Measurements from ENCODE around the gene RNFT2. TPM values are rescaled to one million over a fixed set of nuclear protein-coding genes. Genes with fewer than 3 reads are reported as not detected.
A peak's percentile ranks its signal among the peaks of the same experiment; 100 is the strongest.
"Not testable (repeated sequence)": the region's sequence is repeated elsewhere in the genome, so short reads cannot be mapped to it uniquely, and the experiment has no call there.

The RNFT2 gene
- total RNA-seq, 1 donor from 2014 or later = 8.7 TPM

GRCh38 chr12:116813271-116814041, 75.3 kb downstream of the RNFT2 start:
- Mint-ChIP-seq H3K27ac (no peak overlapping the region), H3K27me3 (no peaks in the 10 kb centered on the region), H3K4me3 (no peak overlapping the region), H3K36me3 (ENCODE audit: low read depth) (no peaks in the 10 kb centered on the region), H3K4me1 (peaks cover 65% of the 10 kb centered on the region), H3K9me3 (no peaks in the 10 kb centered on the region)
- ChIA-PET POLR2A (no interaction called here), CTCF (no interaction called here)
- no peak for DNase-seq
- intact Hi-C loops (cut with micrococcal nuclease) = loop anchor here (10.0 kb wide), 1 partner anchor 1561 kb away; the partner anchor contains the start of genes SUDS3 and TAOK3
- no peak for TF ChIP-seq CTCF (IDR thresholded peaks at IDR 0.05)
- ATAC-seq (ENCODE audit: low read depth) = no peak

GRCh38 chr12:116814766-116815165, 76.7 kb downstream of the RNFT2 start:
- Mint-ChIP-seq H3K4me1 (peaks cover 73% of the 10 kb centered on the region), H3K27ac (peak overlapping the region; percentile 24)
- DNase-seq; CTCF ChIA-PET; H3K36me3 Mint-ChIP-seq (ENCODE audit: low read depth); ATAC-seq (ENCODE audit: low read depth); H3K4me3 Mint-ChIP-seq; H3K9me3 Mint-ChIP-seq; H3K27me3 Mint-ChIP-seq: not testable (repeated sequence)
- POLR2A ChIA-PET = interaction anchor here (0.6 to 0.7 kb wide), 3 partner anchors 12 to 97 kb away, joined by 3 to 4 read pairs (median 4); no protein-coding TSS in a partner anchor
- intact Hi-C loops (cut with micrococcal nuclease) = loop anchor here (5.0 to 10.0 kb wide), 2 partner anchors 373 to 1560 kb away; partner anchors contain the start of genes SUDS3 and TAOK3

GRCh38 chr12:116818341-116818856, 80.3 kb downstream of the RNFT2 start:
- DNase-seq (no peak), ATAC-seq (ENCODE audit: low read depth) (peak; percentile 22)
- no peak for TF ChIP-seq CTCF (IDR thresholded peaks at IDR 0.05)
- intact Hi-C loops (cut with micrococcal nuclease) = loop anchor here (2.0 to 10.0 kb wide), 3 partner anchors 62 to 1556 kb away; partner anchors contain the start of genes HRK, SUDS3 and TAOK3
- Mint-ChIP-seq H3K27ac (peak overlapping the region; percentile 93), H3K4me3 (peak overlapping the region; percentile 94), H3K9me3 (no peaks in the 10 kb centered on the region), H3K36me3 (ENCODE audit: low read depth) (peaks cover 5% of the 10 kb centered on the region), H3K27me3 (no peaks in the 10 kb centered on the region), H3K4me1 (peaks cover 64% of the 10 kb centered on the region)
- POLR2A ChIA-PET = interaction anchor here (0.6 to 2.8 kb wide), 5 partner anchors 14 to 371 kb away, joined by 3 to 12 read pairs (median 5); partner anchors contain the start of gene FBXO21
- CTCF ChIA-PET = interaction anchor here (1.5 kb wide), 1 partner anchor 63 kb away, joined by 4 read pairs; the partner anchor contains the start of gene HRK

GRCh38 chr12:116818948-116819832, 81.1 kb downstream of the RNFT2 start:
- peak overlapping the region; percentile 93 for H3K27ac Mint-ChIP-seq
- ATAC-seq (ENCODE audit: low read depth) (peak; percentile 85), DNase-seq (peak; percentile 88)
- no peak for TF ChIP-seq CTCF (IDR thresholded peaks at IDR 0.05)
- peaks cover 56% of the 10 kb centered on the region for H3K4me1 Mint-ChIP-seq
- ChIA-PET CTCF (interaction anchor here (1.5 kb wide), 1 partner anchor 62 kb away, joined by 4 read pairs; the partner anchor contains the start of gene HRK), POLR2A (interaction anchor here (1.1 to 2.8 kb wide), 4 partner anchors 15 to 371 kb away, joined by 3 to 12 read pairs (median 4); partner anchors contain the start of gene FBXO21)
- H3K4me3 Mint-ChIP-seq = peak overlapping the region; percentile 94
- no peaks in the 10 kb centered on the region for H3K27me3 Mint-ChIP-seq
- peaks cover 5% of the 10 kb centered on the region for H3K36me3 Mint-ChIP-seq (ENCODE audit: low read depth)
- intact Hi-C loops (cut with micrococcal nuclease) = loop anchor here (1.0 to 10.0 kb wide), 7 partner anchors 16 to 1556 kb away; partner anchors contain the start of genes FBXW8, HRK, RNFT2 and SPRING1
- no peaks in the 10 kb centered on the region for H3K9me3 Mint-ChIP-seq

- ChIA-PET CTCF (interaction anchor here (1.5 kb wide), 1 partner anchor 61 kb away, joined by 4 read pairs; the partner anchor contains the start of gene HRK), POLR2A (interaction anchor here (2.8 kb wide), 1 partner anchor 16 kb away, joined by 12 read pairs; no protein-coding TSS in a partner anchor)
- intact Hi-C loops (cut with micrococcal nuclease) = no loop called here
Measured at GRCh38 chr12:116820064-116820656, 82.0 kb downstream of the RNFT2 start.

More at GRCh38 chr12:116820064-116820656, 82.0 kb downstream of the RNFT2 start:
- Mint-ChIP-seq H3K9me3 (peaks cover 5% of the 10 kb centered on the region), H3K4me1 (peaks cover 47% of the 10 kb centered on the region), H3K27ac (peak overlapping the region; percentile 68), H3K36me3 (ENCODE audit: low read depth) (peaks cover 7% of the 10 kb centered on the region), H3K4me3 (peak overlapping the region; percentile 68), H3K27me3 (no peaks in the 10 kb centered on the region)
- no peak for ATAC-seq (ENCODE audit: low read depth)
- TF ChIP-seq CTCF (IDR thresholded peaks at IDR 0.05) = no peak
- no peak for DNase-seq
